A549 treated with Mapracorat at 1 μM for 4 hours (cell line): ENCODE data around the gene EPRS1. TPM values are rescaled to one million over a fixed set of nuclear protein-coding genes. Genes with fewer than 3 reads are reported as not detected.

ENCODE experiments used
- total RNA-seq: library from RNA; stranded (reverse); fragments of 200-300 nt; extraction: Qiagen RNA extraction; gene quantifications from 5 replicates; pipeline ENCODE4 v1.2.3, GENCODE V29; 2022

EPRS1 gene
- 68.5 to 77.1 TPM (median 70.4 TPM) in 5 replicates for total RNA-seq

DNA sequence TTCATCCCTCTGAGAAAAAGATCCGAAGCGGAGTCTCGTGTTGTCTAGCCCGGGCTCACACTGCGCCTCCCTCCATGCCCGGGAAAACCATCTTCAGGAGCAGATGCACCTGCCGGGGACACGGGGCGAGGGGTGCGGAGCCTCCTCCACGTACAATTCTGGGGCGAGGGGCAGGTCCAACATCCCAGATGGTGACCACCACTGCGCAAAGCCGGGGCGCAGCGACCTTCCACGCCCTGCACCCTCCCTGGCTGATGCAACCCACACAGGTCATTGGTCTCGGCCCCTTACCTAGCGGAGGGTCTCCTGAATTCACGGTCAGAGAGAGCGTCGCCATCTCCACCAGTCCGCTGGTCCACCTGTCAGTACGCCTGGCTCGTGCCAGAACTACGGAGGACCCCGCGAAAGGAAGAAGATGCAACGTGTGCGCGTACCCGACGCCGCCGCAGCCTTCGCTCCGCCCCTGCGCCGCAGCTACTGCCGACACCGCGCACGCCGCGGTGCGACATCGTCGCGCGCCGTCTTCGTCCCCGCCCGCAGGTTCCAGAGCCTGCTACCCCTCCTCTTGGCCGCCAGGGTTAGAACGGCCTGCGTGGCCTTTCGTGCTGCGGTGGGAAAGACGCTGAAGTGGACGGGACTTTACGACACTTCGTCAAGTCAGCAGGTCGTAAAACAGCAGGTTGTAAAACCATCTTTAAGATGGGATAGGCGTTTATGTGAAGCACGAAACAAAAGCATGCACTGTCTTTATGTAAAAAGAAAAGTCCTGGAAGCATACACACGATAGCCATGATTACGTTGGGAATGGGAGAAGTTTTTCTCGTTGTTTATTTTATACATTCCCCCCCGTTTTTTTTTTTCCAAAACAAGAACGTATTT is at the start of gene EPRS1:
Gene EPRS1, minus strand, starts transcription at position 454 of the 879 bp plus-strand sequence. Its CDS starts 117 bp downstream, at position 337.

DNA sequence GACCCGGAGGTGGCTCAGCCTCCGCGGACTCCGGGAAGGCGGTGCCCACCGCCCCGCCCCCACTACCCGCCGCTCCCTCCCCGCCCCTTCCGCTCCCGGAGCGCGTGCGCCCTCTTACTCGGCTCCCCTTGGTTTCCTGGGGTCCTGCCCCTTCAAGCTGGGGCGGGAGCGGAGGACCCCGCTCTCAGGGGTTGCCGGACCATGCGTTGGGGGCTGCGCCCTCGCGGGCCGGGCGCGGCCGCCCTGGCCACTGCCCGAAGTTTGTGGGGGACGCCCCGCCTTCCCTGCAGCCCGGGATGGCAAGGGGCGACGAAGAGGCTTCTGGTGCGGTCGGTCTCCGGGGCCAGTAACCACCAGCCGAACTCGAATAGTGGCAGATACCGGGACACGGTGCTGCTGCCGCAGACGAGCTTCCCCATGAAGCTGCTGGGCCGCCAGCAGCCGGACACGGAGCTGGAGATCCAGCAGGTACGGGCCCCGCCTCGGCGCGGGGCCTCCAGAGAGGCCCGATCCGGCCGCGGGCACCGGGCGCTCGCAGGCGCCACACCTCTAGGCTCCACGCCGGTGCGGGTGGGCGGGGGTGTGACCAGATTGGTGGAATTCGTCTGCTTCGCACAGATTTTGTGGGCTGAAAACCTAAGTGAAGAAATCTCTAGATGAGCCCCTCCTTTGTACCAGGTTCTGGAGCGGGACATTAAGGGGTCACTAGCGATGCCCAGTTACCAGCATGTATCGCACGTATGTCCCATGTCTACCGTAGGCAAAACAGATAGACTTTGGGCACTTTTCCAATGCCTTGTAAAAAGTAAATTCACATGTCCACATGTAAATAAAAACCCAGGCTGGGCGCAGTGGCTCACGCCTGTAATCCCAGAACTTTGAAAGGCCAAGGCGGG is 48.0 kb upstream of the EPRS1 start, which contains the start of gene IARS2:
Gene IARS2, plus strand, starts transcription at position 117 of the 896 bp plus-strand sequence. Its CDS starts 85 bp downstream, at position 202.

GRCh38 chr1:220089650-220090556 is 43.6 kb upstream of the EPRS1 start, which contains the start of gene BPNT1:
Gene BPNT1, minus strand, starts transcription at chr1:220089788. Its CDS starts 9,942 bp downstream, at chr1:220079846.

Other genes starting within 250 kb of the EPRS1 start
- 0.06 to 0.10 TPM (median 0.09 TPM) in 3 of 5 replicates, not detected in the others for gene SLC30A10, start 117.9 kb downstream of the EPRS1 start, total RNA-seq
- gene BPNT1, start 43.3 kb upstream of the EPRS1 start, total RNA-seq, result 16.0 to 19.3 TPM (median 16.6 TPM) in 5 replicates
- gene IARS2, start 47.6 kb upstream of the EPRS1 start, total RNA-seq, result 88.1 to 109 TPM (median 106 TPM) in 5 replicates
- gene RAB3GAP2, start 225.9 kb upstream of the EPRS1 start, total RNA-seq, result 10.4 to 13.7 TPM (median 12.6 TPM) in 5 replicates